Stimulated activated effector memory CD8-positive, alpha-beta T cell treated with anti-CD3 and anti-CD28 coated beads, Interleukin-12 subunit alpha, Interleukin-12 subunit beta, amount 100 ng/mL, for 72 hours (primary cell): ENCODE results near the gene ATXN1.

ENCODE experiments used
- ATAC-seq: fragments of 150-1000 bp; cut with Tn5 transposase; 2 replicates; pipeline ENCODE4 v1.10.0; 2021
- DNase-seq, 2 donors: peaks; one replicate each; pipeline ENCODE4 v3.0.0; 2021 to 2022; ENCODE audit warnings: low spot score in 2 of 2
- H3K27ac Mint-ChIP-seq: one replicate; pipeline ENCODE4 v1.8.0; 2022; ENCODE audit warnings: mild to moderate bottlenecking, mixed read lengths
- H3K36me3 Mint-ChIP-seq: one replicate; pipeline ENCODE4 v1.8.0; 2022; ENCODE audit warnings: mild to moderate bottlenecking, mixed read lengths
- H3K4me1 Mint-ChIP-seq: one replicate; pipeline ENCODE4 v1.8.0; 2022; ENCODE audit warnings: mixed read lengths
- H3K4me3 Mint-ChIP-seq: one replicate; pipeline ENCODE4 v1.8.0; 2022; ENCODE audit warnings: mild to moderate bottlenecking, mixed read lengths
- H3K9me3 Mint-ChIP-seq: one replicate; pipeline ENCODE4 v1.8.0; 2022; ENCODE audit warnings: mixed read lengths

ATXN1 gene

DNA sequence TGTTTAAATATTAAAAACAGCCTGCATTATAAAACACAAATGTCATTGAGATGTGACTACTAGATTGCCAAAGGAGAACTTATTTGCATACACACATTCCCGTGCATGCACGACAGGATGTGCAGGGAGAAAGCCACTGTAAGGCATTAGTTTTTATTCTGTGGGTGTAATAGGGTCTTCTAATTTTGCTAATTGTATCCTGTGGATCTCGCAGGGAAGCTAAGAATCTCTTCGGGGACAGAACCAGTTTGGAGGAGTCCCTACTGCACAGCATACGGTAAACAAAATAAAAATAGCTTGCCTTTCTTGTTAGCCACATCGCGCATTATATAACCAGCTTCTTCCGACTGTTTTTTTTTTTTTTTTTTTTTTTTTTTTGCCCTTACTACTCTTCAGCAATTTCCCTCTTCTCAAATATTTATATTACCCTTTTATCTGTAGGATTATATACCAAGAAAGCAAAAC is 2.0 kb downstream of the ATXN1 start:
- Mint-ChIP-seq H3K9me3 (no peaks in the 10 kb centered on the region), H3K4me3 (peak overlapping the region; percentile 93), H3K4me1 (peaks cover 52% of the 10 kb centered on the region), H3K36me3 (peaks cover 68% of the 10 kb centered on the region), H3K27ac (peak overlapping the region; percentile 96)
- no peak for DNase-seq
- ATAC-seq: no peak

DNA sequence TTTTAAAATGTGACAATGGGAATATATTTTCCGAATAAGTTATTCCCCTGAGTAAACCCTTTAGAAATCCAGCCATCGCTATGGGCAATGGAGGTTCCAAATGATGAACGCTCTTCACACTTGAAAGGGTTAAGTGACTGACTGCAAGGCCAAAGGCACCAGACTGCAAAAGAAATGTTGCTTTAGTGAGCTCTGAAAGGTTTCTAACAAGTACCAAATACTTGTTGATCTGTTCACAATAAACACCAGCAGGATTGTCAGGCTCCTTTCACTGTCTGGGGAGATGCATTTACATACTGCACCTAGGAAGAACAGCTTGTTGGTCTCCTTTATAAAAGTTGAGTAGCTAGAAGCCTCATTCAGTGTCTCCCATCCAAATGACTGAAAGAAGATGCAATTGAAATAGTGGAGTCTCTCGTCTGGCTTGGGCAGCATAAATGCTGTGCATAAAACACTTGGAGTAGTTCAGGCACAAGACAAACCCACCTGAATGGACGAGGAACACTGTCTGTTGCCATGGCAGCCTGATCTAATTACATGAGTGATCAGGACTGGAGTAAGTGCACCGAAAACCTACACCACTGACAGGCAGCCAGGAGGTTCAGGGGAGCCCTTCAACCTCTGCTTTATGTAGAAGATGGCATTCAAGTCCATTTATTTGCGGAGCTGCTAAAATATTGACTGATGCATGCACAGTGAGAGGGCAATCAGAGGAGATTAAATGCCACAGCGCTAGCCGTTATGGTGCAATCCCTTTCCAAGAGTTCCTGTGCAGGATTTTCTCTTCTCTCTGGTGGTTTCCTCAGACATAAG is 2.9 kb downstream of the ATXN1 start:
- peak overlapping the region; percentile 35 for H3K27ac Mint-ChIP-seq
- H3K4me3 Mint-ChIP-seq: peak overlapping the region; percentile 93
- ATAC-seq (no peak), DNase-seq (no peak)
- H3K4me1 Mint-ChIP-seq: peaks cover 60% of the 10 kb centered on the region
- no peaks in the 10 kb centered on the region for H3K9me3 Mint-ChIP-seq
- H3K36me3 Mint-ChIP-seq: peaks cover 77% of the 10 kb centered on the region

DNA sequence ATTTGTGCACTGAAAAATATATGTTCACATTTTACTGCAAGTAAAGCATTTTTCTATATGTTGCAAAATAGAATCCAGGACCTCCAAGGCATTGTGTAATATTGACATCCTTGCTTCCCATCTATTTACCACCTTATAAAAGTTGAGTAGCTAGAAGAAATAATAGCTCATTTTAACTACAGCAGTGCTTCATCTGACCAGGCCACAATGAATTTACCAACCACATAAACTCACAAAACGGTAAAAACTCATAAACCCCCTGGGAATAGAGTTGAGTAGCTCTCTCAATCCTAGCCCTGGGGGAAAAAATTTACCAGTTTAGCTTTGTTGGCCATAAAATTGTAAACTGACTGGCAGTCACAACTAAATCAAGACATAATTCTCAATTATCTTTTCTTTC is 3.9 kb downstream of the ATXN1 start:
- peak overlapping the region; percentile 35 for H3K27ac Mint-ChIP-seq
- peak overlapping the region; percentile 93 for H3K4me3 Mint-ChIP-seq
- ATAC-seq (no peak), DNase-seq (no peak)
- H3K36me3 Mint-ChIP-seq: peaks cover 80% of the 10 kb centered on the region
- no peaks in the 10 kb centered on the region for H3K9me3 Mint-ChIP-seq
- peaks cover 70% of the 10 kb centered on the region for H3K4me1 Mint-ChIP-seq

DNA sequence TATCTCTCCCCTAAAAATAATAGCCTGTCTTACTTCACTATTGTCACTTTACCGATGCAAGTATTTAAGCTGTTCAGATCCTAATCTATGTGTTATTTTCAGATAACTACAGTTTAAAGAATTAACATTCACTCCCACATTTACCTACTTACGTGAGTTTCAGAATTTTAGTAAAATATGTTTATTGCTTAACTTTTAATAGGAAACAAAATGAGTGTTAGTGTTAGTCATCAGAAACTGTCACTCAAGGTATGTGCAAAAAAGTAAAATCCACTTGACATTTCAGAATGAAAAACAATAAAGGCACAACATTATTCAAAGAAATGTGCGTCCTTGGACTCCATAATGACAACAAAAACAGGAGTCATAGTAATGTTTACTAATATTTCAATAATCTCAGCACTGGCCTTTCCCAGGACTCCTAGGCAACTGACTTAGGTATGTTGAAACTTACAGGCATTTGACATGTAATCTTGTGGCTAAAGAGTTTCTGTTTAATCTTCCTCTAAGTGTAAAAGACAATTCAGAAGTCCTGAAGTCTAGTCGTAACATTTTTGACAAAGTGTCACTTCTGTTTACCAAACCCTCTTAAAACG is 4.5 kb downstream of the ATXN1 start:
- H3K9me3 Mint-ChIP-seq: no peaks in the 10 kb centered on the region
- DNase-seq: no peak
- no peak overlapping the region for H3K27ac Mint-ChIP-seq
- H3K4me3 Mint-ChIP-seq: peak overlapping the region; percentile 93
- H3K36me3 Mint-ChIP-seq: peaks cover 80% of the 10 kb centered on the region
- peaks cover 73% of the 10 kb centered on the region for H3K4me1 Mint-ChIP-seq
- no peak for ATAC-seq

DNA sequence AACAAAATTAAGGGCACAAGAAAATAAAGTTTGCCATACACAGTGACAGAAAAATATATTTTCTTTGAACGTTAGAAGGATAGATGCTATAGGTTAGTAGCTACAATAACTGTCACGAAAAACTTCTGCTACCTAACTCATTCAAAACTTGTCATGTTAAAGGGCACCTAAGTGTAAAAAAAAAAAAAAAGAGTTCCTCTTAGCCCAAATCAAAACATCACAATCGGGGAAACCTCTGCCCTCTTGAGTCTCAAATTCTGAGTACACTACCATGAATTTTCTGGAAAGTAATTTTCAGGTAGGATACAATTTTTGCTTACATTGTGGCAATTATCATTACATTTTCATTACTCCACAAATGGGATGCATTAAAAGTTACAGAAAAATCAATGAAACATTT is 5.7 kb downstream of the ATXN1 start:
- Mint-ChIP-seq H3K36me3 (peaks cover 81% of the 10 kb centered on the region), H3K4me1 (peaks cover 77% of the 10 kb centered on the region), H3K27ac (no peak overlapping the region), H3K4me3 (no peak overlapping the region), H3K9me3 (no peaks in the 10 kb centered on the region)
- ATAC-seq: no peak
- DNase-seq: no peak

DNA sequence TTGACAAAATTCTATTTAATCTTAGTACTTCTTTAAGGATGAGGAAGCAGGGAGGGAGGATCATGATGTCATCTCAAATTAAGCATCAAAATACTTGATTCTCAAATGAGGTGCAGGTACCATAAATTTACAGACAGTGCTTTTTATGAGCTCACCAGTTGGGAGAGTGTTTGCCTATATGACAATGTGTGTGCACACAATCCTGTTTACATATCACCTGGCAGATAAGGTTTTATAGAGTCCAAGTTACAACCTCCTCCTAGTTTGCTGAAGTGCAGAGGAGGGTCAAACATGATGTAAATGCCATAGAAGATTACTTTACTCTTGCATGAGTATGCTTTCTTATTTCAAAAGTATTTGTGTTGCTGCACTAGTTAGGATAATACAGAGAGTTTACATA is 6.4 kb downstream of the ATXN1 start:
- Mint-ChIP-seq H3K27ac (no peak overlapping the region), H3K4me1 (peaks cover 82% of the 10 kb centered on the region), H3K4me3 (no peak overlapping the region), H3K9me3 (no peaks in the 10 kb centered on the region), H3K36me3 (peaks cover 84% of the 10 kb centered on the region)
- DNase-seq (no peak), ATAC-seq (no peak)

DNA sequence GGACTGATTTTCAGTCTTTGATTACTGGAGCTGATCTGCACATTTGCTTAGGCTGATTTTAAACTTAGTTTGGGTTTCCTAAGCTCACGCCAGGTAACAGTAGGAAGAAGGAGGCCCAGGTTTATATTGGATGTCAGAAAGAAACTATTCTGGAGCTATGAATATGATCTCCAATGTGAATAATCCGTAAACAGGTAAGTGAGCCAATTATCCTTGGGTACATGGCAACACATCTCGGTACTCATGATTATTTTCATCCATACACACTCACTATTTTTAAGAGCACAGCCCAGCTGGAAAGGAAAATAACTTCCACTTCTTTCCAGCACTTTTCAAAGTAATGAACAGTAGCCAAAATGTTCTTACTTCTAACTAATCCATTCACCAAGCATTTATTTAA is 7.0 kb downstream of the ATXN1 start:
- DNase-seq: no peak
- no peak for ATAC-seq
- Mint-ChIP-seq H3K9me3 (no peaks in the 10 kb centered on the region), H3K36me3 (peaks cover 84% of the 10 kb centered on the region), H3K4me1 (peaks cover 84% of the 10 kb centered on the region), H3K4me3 (no peak overlapping the region), H3K27ac (no peak overlapping the region)

DNA sequence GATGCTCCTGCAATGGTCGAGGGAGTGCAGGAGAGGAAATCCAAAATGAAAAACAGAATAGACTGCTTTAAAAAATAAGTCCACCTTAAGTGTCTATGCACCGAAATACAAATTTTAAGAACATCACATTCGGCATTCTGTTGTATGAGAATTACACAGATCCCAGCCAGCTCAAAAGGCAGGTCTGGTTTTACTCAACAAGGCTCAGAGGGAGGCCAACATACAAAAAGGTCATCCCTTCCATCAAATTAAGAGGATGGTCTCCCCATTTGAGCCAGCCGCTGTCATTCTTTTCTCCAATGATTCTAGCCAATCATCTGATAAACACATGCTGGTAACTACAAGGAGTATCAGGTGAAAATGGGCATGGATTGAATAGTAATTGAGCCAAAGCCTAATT is 7.9 kb downstream of the ATXN1 start:
- DNase-seq (no peak), ATAC-seq (no peak)
- Mint-ChIP-seq H3K36me3 (peaks cover 81% of the 10 kb centered on the region), H3K9me3 (no peaks in the 10 kb centered on the region), H3K27ac (no peak overlapping the region), H3K4me3 (no peak overlapping the region), H3K4me1 (peaks cover 84% of the 10 kb centered on the region)

DNA sequence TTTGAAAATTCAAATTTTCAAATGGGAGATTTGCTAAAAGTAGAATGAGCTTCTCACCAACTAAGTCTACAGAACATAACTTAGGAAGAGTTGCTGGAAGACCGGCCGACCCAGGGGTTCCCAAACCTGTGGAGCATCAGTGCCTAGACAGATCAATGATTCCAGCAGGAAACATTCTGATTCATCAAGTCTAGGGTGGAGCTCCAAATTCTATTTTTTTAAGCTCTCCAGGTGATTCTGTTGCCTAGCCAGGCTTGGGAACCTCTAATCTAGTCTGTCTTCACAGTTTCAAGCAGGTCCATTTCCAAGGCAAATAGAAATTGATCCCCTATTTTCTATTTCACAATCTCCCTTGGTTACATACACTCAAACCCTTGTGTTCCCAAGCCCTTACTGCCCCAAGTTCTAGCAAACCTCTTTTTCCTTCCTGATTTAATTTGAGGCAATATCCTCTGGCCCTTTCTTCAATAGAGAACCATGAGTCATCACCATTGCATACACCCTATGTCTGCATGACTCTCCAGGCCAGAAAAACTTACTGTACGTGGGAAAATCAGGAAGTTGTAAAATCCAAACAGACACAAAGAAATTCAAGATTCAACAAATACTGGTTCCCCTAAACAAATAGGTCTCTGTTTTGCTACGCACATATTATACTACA is 8.9 kb downstream of the ATXN1 start:
- H3K36me3 Mint-ChIP-seq: peaks cover 79% of the 10 kb centered on the region
- ATAC-seq (no peak), DNase-seq (no peak)
- no peak overlapping the region for H3K27ac Mint-ChIP-seq
- H3K9me3 Mint-ChIP-seq: no peaks in the 10 kb centered on the region
- no peak overlapping the region for H3K4me3 Mint-ChIP-seq
- peaks cover 84% of the 10 kb centered on the region for H3K4me1 Mint-ChIP-seq

DNA sequence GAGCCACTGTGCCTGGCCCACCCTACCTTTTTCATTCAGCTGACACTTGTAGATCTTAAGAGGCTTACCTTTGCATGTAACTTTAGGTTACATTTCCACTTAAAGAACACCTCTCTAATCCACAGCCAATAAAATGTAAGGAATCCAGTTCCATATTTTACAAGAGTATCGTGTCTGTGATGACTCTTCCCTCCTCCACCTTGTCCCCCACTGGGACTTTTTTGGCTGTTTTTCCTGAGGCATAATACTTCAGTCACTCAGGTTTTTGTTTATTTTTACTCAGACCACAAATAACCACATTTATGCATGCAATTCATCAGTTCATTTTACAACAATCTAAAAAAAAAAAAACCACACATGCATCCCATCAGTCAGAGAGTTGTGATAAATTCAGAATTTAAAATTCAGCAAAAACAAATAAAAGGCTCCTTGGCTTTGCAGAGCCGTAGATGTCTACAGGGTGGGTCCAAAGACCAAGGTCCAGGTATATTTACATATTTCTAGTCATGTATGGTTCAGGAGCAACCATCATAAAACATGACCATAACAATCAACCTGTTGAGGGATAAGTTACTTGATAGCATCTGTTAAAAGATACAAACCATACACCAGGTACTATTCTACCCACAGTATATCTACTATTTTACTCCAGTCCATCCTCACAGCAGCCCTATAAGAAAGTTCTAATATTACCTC is 9.9 kb downstream of the ATXN1 start:
- H3K9me3 Mint-ChIP-seq: no peaks in the 10 kb centered on the region
- no peak overlapping the region for H3K4me3 Mint-ChIP-seq
- H3K27ac Mint-ChIP-seq: peak overlapping the region; percentile 24
- peaks cover 78% of the 10 kb centered on the region for H3K36me3 Mint-ChIP-seq
- peaks cover 82% of the 10 kb centered on the region for H3K4me1 Mint-ChIP-seq
- DNase-seq (no peak), ATAC-seq (no peak)

DNA sequence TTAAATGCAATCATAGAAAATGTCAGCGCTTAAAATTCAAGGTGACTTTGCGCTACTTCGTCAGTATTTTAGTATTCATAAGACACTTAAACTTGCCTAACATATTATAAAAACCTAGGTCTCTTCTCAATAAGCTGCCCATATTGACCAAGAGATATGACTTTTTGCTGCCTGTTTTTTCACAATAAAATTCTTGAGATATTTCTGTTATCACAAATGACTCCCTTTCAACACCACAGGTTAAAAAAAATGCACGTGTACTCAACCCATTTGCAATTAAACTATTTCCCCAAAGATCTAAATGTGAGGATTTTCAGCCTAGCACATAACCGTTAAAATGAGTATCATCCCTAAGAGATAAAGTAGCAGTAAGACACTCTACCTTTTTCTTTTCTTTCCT is 10.7 kb downstream of the ATXN1 start:
- ATAC-seq (no peak), DNase-seq (no peak)
- Mint-ChIP-seq H3K4me3 (no peak overlapping the region), H3K36me3 (peaks cover 84% of the 10 kb centered on the region), H3K27ac (no peak overlapping the region), H3K4me1 (peaks cover 86% of the 10 kb centered on the region), H3K9me3 (no peaks in the 10 kb centered on the region)

DNA sequence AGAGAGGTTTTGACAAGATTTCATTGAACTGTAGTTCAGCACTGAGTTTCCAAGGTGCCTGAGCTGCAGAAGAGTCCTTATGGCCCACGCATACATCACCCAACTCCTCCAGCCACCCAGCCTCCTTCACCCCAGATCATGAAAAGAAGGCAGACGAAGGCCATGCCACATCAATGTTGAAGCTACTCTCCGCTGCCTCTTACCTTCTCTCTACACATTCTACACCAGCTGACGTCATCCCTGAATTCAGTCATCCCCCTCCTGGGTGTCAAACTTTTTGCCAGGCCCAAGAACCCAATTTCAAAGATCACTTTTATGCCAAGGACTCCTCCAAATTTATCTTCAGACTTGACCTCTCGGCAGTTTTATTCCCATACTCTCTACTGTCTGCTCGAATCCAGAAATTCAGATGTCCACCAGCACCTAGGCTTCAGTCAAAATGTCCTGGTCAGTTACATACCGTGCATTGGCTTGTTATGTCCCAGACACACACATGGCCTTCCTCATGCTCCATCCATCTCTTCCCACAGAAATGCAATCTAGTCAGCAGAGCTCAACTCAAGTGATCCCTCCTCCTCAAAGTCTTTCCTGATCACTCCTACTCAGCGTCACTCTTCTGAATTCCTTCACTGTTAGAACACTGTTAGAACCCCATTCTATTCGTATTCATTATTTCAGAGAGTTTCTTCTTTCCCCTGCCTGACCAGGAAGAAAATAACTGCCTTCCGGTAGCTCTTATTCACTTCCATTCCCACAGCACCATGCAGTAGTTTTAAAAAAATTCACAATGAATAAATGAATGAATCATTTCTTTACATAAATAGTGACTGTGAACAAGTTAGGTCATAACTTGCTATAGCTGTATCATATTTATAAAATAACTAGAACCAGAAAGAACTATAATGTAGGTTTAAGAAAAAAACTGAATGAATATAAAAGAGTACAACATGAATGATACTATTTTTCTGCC is 11.5 kb downstream of the ATXN1 start:
- Mint-ChIP-seq H3K36me3 (peaks cover 88% of the 10 kb centered on the region), H3K27ac (no peak overlapping the region), H3K4me3 (no peak overlapping the region), H3K9me3 (no peaks in the 10 kb centered on the region), H3K4me1 (peaks cover 79% of the 10 kb centered on the region)
- no peak for ATAC-seq
- no peak for DNase-seq

DNA sequence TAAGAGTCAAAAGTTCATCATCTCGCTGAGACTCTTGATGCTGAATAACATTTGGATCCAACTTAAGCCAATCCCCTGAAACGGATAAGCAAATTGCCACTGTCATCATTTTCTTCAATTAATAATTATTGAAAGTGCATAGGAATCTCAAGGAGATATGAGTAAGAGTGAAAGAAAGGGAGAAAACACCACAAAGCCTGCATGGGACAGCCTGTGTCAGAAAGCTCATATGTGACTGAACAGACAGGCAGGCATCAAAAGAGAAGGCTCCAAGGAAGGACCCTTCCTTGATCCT is 13.3 kb downstream of the ATXN1 start:
- no peak for ATAC-seq
- H3K4me1 Mint-ChIP-seq: peaks cover 78% of the 10 kb centered on the region
- H3K9me3 Mint-ChIP-seq: no peaks in the 10 kb centered on the region
- no peak for DNase-seq
- peak overlapping the region; percentile 48 for H3K4me3 Mint-ChIP-seq
- H3K27ac Mint-ChIP-seq: peak overlapping the region; percentile 12
- peaks cover 77% of the 10 kb centered on the region for H3K36me3 Mint-ChIP-seq

DNA sequence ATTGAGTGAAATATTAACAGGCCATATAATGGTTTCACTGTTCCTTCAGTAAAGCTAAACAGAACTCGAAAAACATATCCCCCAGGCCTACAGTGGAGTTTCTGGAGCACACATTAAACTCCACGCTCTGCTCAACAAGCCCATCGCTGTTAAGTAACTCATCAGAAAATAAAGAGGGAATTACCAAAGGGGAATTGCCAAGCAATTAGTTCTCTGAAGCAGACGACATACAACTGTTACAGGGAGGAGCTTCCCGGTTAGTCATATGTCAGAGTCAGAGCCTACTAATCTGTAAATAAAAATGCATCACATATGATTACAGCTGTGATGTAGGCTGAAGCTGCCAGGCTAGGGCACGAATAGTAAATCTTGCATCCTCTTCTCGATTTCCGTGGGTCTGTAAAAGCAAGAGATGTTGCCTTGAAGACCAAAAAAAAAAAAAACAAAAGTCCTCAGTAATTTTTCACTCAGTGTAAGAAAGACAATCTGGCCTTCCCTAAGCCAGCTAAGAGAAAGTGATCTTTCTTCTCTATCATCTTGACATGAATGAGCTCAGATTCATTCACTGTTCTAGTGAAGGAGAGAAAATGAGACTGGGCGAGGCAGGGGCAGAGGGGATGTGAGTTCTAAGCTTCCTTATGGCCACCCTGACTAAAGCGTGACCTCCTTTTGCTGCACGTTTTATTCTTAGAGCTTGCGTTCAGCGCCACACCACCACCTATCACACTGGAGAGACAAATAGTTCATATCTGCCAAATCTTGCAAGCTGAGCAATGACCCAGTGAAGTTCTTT is 13.8 kb downstream of the ATXN1 start:
- Mint-ChIP-seq H3K9me3 (no peaks in the 10 kb centered on the region), H3K36me3 (peaks cover 77% of the 10 kb centered on the region), H3K27ac (peak overlapping the region; percentile 12), H3K4me3 (peak overlapping the region; percentile 48), H3K4me1 (peaks cover 78% of the 10 kb centered on the region)
- ATAC-seq (peak; percentile 95), DNase-seq (no peak)
